Measurements from ENCODE around the gene RPL22.
A peak's percentile ranks its signal among the peaks of the same experiment; 100 is the strongest.

The RPL22 gene

GRCh38 chr1:6167391-6168303, 31.7 kb downstream of the RPL22 start:
- FAIRE-seq (no peak), DNase-seq (ENCODE audit: insufficient read length, low spot score) (no peak)
- no peak for TF ChIP-seq POLR2A (IDR thresholded peaks at IDR 0.05; ENCODE audit: low read depth, low read length)

- no peak for FAIRE-seq
These were observed 32.6 kb downstream of the RPL22 start for GRCh38 chr1:6166655-6167390.

GRCh38 chr1:6166221-6166620, 33.2 kb downstream of the RPL22 start:
- no peak for TF ChIP-seq POLR2A (IDR thresholded peaks at IDR 0.05; ENCODE audit: low read depth, low read length)
- no peak for FAIRE-seq

More at GRCh38 chr1:6166655-6167390, 32.6 kb downstream of the RPL22 start:
- DNase-seq (ENCODE audit: insufficient read length, low spot score): no peak
- TF ChIP-seq POLR2A (IDR thresholded peaks at IDR 0.05; ENCODE audit: low read depth, low read length): no peak

GRCh38 chr1:6165441-6165985, 33.9 kb downstream of the RPL22 start:
- TF ChIP-seq POLR2A (IDR thresholded peaks at IDR 0.05; ENCODE audit: low read depth, low read length): no peak
- no peak for FAIRE-seq
- no peak for DNase-seq (ENCODE audit: insufficient read length, low spot score)

More at GRCh38 chr1:6166221-6166620, 33.2 kb downstream of the RPL22 start:
- no peak for DNase-seq (ENCODE audit: insufficient read length, low spot score)

- no peak for DNase-seq (ENCODE audit: insufficient read length, low spot score)
- FAIRE-seq: no peak
- TF ChIP-seq POLR2A (IDR thresholded peaks at IDR 0.05; ENCODE audit: low read depth, low read length): no peak
These were observed 34.4 kb downstream of the RPL22 start for GRCh38 chr1:6165027-6165426.

- FAIRE-seq (no peak), DNase-seq (ENCODE audit: insufficient read length, low spot score) (no peak)
- TF ChIP-seq POLR2A (IDR thresholded peaks at IDR 0.05; ENCODE audit: low read depth, low read length): no peak
These were observed 35.3 kb downstream of the RPL22 start for GRCh38 chr1:6163973-6164617.

GRCh38 chr1:6163191-6163972, 36.0 kb downstream of the RPL22 start:
- FAIRE-seq (no peak), DNase-seq (ENCODE audit: insufficient read length, low spot score) (no peak)
- no peak for TF ChIP-seq POLR2A (IDR thresholded peaks at IDR 0.05; ENCODE audit: low read depth, low read length)

- DNase-seq (ENCODE audit: insufficient read length, low spot score): no peak
- TF ChIP-seq POLR2A (IDR thresholded peaks at IDR 0.05; ENCODE audit: low read depth, low read length): no peak
- FAIRE-seq: no peak
These were observed 36.6 kb downstream of the RPL22 start for GRCh38 chr1:6162773-6163172.

GRCh38 chr1:6162341-6162740, 37.1 kb downstream of the RPL22 start:
- no peak for TF ChIP-seq POLR2A (IDR thresholded peaks at IDR 0.05; ENCODE audit: low read depth, low read length)
- no peak for FAIRE-seq
- no peak for DNase-seq (ENCODE audit: insufficient read length, low spot score)

- DNase-seq (ENCODE audit: insufficient read length, low spot score) (no peak), FAIRE-seq (no peak)
- TF ChIP-seq POLR2A (IDR thresholded peaks at IDR 0.05; ENCODE audit: low read depth, low read length): no peak
These were observed 41.2 kb downstream of the RPL22 start for GRCh38 chr1:6158181-6158580.

- FAIRE-seq (peak; percentile 94), DNase-seq (ENCODE audit: insufficient read length, low spot score) (peak; percentile 92)
- TF ChIP-seq POLR2A (IDR thresholded peaks at IDR 0.05; ENCODE audit: low read depth, low read length): no peak
These were observed 41.7 kb downstream of the RPL22 start for GRCh38 chr1:6157528-6158174.

- FAIRE-seq (peak; percentile 48), DNase-seq (ENCODE audit: insufficient read length, low spot score) (peak; percentile 39)
- TF ChIP-seq POLR2A (IDR thresholded peaks at IDR 0.05; ENCODE audit: low read depth, low read length): no peak
These were observed 42.3 kb downstream of the RPL22 start for GRCh38 chr1:6157132-6157527.
